Measurements from ENCODE around the gene WFIKKN1.
A peak's percentile ranks its signal among the peaks of the same experiment; 100 is the strongest.

GRCh38 chr16:632486-633335 is 1.9 kb downstream of the WFIKKN1 start:
- TF ChIP-seq CTCF (CRISPR knock-in tag; IDR thresholded peaks at IDR 0.05) (no peak), POLR2AphosphoS5 (IDR thresholded peaks at IDR 0.05; ENCODE audit: low read depth, low read length) (no peak), POLR2A (IDR thresholded peaks at IDR 0.05; ENCODE audit: insufficient read depth in 1 of 2, low read depth in 2 of 2, low read length in 2 of 2) (peak in 1 of 2 experiments; percentile 42; a peak in 1 of 4 replicates), ATF3 (CRISPR knock-in tag; IDR thresholded peaks at IDR 0.05) (no peak), ZBTB8A (CRISPR knock-in tag; IDR thresholded peaks at IDR 0.05; ENCODE audit: borderline replicate concordance, low read depth) (no peak), DMAP1 (CRISPR knock-in tag; IDR thresholded peaks at IDR 0.05) (no peak), ISX (CRISPR knock-in tag; conservative IDR thresholded peaks at IDR 0.05) (no peak)
